ENCODE results near the gene RGPD3.

- TF ChIP-seq BHLHE40 (IDR thresholded peaks at IDR 0.05; ENCODE audit: borderline replicate concordance) (no peak), ZNF384 (IDR thresholded peaks at IDR 0.05) (no peak), TARDBP (IDR thresholded peaks at IDR 0.05) (no peak), FOXM1 (IDR thresholded peaks at IDR 0.05; ENCODE audit: borderline replicate concordance) (no peak), PKNOX1 (IDR thresholded peaks at IDR 0.05) (no peak), ARNT (IDR thresholded peaks at IDR 0.05) (no peak)
These were observed 114.5 kb downstream of the RGPD3 start for GRCh38 chr2:106353676-106354075.
